Type B pancreatic cell (in vitro differentiated cells): ENCODE results near the gene LHX3. TPM values are rescaled to one million over a fixed set of nuclear protein-coding genes. Genes with fewer than 3 reads are reported as not detected.

Experiments used
- DNase-seq: peaks from one replicate; pipeline ENCODE4 v3.0.0; 2021; ENCODE audit warnings: mixed read lengths; ENCODE audit not compliant: unreplicated experiment; ENCODE audit errors: extremely low spot score
- H3K27ac Mint-ChIP-seq: 2 replicates; pipeline ENCODE4 v1.8.0; 2021; ENCODE audit warnings: mild to moderate bottlenecking, mixed read lengths
- H3K27me3 Mint-ChIP-seq: 2 replicates; pipeline ENCODE4 v1.8.0; 2021; ENCODE audit warnings: mixed read lengths
- H3K36me3 Mint-ChIP-seq: 2 replicates; pipeline ENCODE4 v1.8.0; 2021; ENCODE audit warnings: mixed read lengths
- H3K4me1 Mint-ChIP-seq: one replicate; pipeline ENCODE4 v1.8.0; 2021; ENCODE audit warnings: mixed read lengths; ENCODE audit not compliant: unreplicated experiment
- H3K4me3 Mint-ChIP-seq: 2 replicates; pipeline ENCODE4 v1.8.0; 2021; ENCODE audit warnings: mild to moderate bottlenecking, mixed read lengths
- H3K9me3 Mint-ChIP-seq: 2 replicates; pipeline ENCODE4 v1.8.0; 2021; ENCODE audit warnings: mixed read lengths
- total RNA-seq: library from RNA; stranded (reverse); gene quantifications from 2 replicates; pipeline ENCODE4 v1.2.1, GENCODE V29; 2021; ENCODE audit warnings: low replicate concordance
- TF ChIP-seq, protein P1 (sequence below): fragments of 200-600 bp; sonication (generic); conservative IDR thresholded peaks from 2 replicates; pipeline ENCODE4 v1.5.0; 2021; ENCODE audit warnings: antibody characterized with exemption, mild to moderate bottlenecking

LHX3 gene
- total RNA-seq, 1 donor from 2014 or later, result 0.10 TPM

DNA sequence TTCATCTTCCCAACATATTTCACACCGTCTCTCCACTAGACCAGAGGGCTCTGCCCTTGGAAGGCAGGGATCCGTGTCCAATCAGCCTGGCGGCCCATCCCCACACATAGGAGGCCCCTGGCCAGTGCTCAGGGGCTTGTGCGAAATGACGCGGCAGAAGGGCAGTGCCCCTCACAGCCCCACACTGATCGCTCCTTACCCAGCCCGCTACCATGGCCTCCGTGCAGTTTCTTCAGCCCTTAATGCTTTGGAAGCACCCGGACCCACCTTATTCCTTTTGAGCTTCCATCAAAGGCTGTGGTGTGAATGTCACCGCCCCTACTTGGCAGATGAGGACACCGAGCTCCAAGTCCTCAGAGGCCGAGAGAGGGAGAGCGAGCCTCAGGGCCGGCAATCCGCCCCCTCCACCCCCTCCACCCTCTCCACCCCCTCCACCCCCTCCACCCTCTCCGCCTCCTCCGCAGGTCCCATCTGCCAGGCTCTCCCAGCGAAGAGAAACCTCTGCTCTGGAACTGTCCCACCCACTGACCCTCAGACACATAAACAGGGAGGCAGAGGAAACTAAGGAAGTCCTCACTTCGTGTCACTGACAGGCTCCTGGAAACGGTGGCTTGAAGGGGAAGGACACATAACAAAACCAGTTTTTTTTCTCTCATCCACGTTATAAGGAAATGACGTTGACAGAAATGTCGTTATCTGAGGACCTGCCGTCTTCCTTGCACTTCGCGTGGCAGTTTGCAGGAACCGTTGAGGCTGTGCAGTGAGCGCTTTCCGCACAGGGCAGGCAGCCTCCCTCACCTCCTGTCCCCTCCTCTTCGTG, 26.8 kb upstream of the LHX3 start:
- no peak for DNase-seq
- H3K36me3 Mint-ChIP-seq, result peaks cover 3% of the 10 kb centered on the region
- H3K4me3 Mint-ChIP-seq, result no peak overlapping the region
- TF ChIP-seq, protein P1, sequence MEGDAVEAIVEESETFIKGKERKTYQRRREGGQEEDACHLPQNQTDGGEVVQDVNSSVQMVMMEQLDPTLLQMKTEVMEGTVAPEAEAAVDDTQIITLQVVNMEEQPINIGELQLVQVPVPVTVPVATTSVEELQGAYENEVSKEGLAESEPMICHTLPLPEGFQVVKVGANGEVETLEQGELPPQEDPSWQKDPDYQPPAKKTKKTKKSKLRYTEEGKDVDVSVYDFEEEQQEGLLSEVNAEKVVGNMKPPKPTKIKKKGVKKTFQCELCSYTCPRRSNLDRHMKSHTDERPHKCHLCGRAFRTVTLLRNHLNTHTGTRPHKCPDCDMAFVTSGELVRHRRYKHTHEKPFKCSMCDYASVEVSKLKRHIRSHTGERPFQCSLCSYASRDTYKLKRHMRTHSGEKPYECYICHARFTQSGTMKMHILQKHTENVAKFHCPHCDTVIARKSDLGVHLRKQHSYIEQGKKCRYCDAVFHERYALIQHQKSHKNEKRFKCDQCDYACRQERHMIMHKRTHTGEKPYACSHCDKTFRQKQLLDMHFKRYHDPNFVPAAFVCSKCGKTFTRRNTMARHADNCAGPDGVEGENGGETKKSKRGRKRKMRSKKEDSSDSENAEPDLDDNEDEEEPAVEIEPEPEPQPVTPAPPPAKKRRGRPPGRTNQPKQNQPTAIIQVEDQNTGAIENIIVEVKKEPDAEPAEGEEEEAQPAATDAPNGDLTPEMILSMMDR, result no peak
- no peaks in the 10 kb centered on the region for H3K9me3 Mint-ChIP-seq
- H3K4me1 Mint-ChIP-seq, result peaks cover 33% of the 10 kb centered on the region
- no peaks in the 10 kb centered on the region for H3K27me3 Mint-ChIP-seq
- peak overlapping the region; percentile 74 for H3K27ac Mint-ChIP-seq

DNA sequence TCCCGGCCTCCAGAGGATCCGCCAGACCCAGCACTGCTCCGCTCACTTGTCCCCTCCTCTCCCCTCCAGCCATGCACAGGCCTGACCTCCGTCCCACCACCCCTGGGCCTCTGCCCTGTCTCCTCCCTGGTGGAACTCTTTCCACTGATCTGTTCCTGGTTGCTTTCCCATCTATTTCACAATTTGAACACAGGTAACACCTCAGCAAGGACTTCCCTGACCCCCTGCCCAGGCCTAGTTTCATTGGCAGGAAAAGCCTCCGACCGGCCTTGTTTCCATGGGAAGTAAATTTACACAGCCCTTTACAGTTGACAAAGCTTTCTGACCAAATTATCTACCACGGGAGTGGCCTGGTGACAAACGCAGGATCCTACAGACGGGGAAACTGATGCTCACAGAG, 25.8 kb upstream of the LHX3 start:
- H3K4me3 Mint-ChIP-seq, result no peak overlapping the region
- TF ChIP-seq, protein P1, result no peak
- H3K27me3 Mint-ChIP-seq, result no peaks in the 10 kb centered on the region
- peaks cover 33% of the 10 kb centered on the region for H3K4me1 Mint-ChIP-seq
- H3K36me3 Mint-ChIP-seq, result peaks cover 3% of the 10 kb centered on the region
- no peaks in the 10 kb centered on the region for H3K9me3 Mint-ChIP-seq
- DNase-seq, result no peak
- peak overlapping the region; percentile 74 for H3K27ac Mint-ChIP-seq

DNA sequence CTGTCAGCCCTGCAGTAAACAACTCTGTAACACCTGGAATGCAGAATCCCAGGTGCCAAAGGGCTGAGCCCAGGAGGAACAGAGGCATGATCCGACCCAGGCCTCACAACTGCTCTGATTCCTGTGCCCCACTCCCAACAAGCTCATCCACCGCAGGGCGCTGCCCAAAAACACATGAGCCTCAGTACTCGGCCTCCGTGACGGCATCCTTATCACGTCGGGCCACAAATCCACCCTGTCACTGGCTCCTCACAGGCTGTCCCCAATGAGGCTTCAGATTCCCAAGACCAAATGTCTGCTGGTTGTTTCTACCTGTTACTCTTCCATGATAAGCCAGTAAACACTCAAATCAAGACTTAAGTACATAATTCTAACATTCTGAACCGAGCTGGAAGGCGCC, 25.4 kb upstream of the LHX3 start:
- Mint-ChIP-seq H3K27me3 (no peaks in the 10 kb centered on the region), H3K36me3 (peaks cover 3% of the 10 kb centered on the region), H3K27ac (no peak overlapping the region), H3K4me3 (no peak overlapping the region), H3K4me1 (peaks cover 33% of the 10 kb centered on the region), H3K9me3 (no peaks in the 10 kb centered on the region)
- TF ChIP-seq, protein P1, result no peak
- no peak for DNase-seq

DNA sequence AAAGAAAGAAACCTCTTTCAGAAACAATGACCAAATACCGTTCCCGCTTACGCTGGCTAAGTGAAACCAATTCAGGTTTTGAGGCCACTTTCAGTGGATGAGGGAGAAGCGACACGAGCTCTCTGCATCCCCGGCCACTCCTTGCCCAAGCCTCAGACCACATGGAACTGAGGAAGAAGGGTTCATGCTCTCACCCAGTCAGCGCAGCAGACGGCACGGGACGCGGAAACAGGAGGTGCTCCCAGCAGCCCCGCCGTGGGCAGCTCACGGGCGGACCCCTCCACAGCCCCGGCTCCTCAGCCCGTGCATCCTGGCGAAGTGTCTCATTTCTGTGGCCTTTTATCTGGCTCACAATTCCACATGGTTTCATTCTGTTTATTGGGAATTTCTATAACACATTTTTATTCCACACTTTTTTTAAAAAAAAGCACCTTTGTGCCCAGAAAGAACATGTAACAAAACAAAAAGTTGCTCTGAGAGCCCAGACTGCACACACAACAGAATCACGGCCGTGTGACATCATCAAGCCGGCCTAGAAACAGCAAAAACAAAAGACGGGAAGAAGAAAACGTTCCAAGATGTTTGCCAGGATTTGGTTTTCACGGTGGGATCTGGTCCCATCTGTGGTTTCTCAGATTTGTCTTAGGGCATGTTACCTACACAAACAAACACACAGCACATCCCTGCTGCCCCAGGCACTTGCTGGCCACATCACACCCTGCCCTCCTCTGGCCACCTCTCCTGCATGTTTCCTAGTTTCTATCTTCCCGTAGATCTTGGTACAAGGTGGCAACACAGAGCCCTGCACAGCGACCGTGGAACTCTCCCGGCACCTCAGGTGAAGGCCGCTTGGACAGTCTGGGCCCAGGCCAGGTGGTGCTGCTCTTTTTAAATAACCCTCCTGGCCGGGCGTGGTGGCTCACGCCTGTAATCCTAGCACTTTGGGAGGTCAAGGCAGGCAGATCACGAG, 24.5 kb upstream of the LHX3 start:
- TF ChIP-seq, protein P1, result no peak
- Mint-ChIP-seq H3K4me1 (peaks cover 38% of the 10 kb centered on the region), H3K36me3 (no peaks in the 10 kb centered on the region), H3K27ac (peak overlapping the region; percentile 43), H3K27me3 (no peaks in the 10 kb centered on the region), H3K4me3 (no peak overlapping the region), H3K9me3 (no peaks in the 10 kb centered on the region)
- DNase-seq, result no peak

DNA sequence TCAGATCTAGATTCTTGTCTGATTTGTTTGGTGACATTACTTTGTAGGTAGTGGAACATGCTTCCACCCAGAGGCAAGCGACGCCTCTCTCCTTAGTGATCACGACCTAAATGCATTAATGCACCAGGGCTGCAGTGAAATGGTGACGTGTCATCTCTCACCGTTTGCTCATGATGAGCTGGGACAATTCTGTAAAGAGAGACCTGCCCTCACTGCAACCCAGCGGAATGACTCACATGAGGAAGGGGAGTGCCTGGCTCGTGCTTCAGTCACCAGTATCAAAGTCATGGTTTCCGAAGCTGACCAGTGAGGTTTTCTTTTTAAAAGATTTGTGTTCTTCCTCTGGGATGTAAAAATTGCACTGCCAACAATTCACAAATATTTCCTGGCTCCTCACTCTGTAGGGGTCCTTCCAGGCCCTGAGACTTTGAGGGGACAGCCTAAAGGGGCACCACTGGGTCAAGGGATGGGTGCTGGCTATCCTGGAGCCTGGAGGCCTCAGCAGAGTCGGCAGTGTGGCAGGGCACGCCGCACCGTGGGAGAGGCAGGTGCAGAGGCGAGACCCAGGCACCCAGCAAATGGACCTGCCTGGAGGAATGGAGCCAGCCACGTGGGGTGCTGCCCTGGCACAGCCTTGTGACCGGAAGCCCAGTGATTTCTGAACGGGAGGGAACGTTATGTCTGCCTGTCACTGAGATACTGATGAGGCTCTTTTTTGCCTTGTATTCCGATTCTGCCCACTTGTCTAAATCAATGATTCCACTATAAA, 23.4 kb upstream of the LHX3 start:
- no peak for DNase-seq
- Mint-ChIP-seq H3K27ac (peak overlapping the region; percentile 81), H3K9me3 (no peaks in the 10 kb centered on the region), H3K36me3 (peaks cover 1% of the 10 kb centered on the region), H3K27me3 (no peaks in the 10 kb centered on the region), H3K4me3 (no peak overlapping the region), H3K4me1 (peaks cover 35% of the 10 kb centered on the region)
- TF ChIP-seq, protein P1, result no peak
